Prostate gland (tissue), 2 donors: ENCODE measurements around the gene MINK1. TPM values are rescaled to one million over a fixed set of nuclear protein-coding genes. Genes with fewer than 3 reads are reported as not detected.
A peak's percentile ranks its signal among the peaks of the same experiment; 100 is the strongest.

Source experiments
- DNase-seq: peaks from one replicate; pipeline ENCODE4 v3.0.0-alpha.2; 2019; ENCODE audit warnings: low spot score
- H3K27ac ChIP-seq, 2 donors: fragments of 200-600 bp; sonication (generic); 2 replicates each; pipeline ENCODE4 v1.5.1; 2017 to 2019
- H3K27me3 ChIP-seq: fragments of 200-600 bp; sonication (generic); replicated peaks from 2 replicates; pipeline ENCODE4 v1.5.1; 2019; ENCODE audit not compliant: insufficient read depth
- H3K36me3 ChIP-seq, 2 donors: fragments of 200-600 bp; sonication (generic); 1 replicate in 1 of 2; 2 replicates in 1 of 2; pipeline versions ENCODE4 v1.5.1 to v1.8.1; 2017 to 2019
- H3K4me1 ChIP-seq: fragments of 200-600 bp; sonication (generic); replicated peaks from 2 replicates; pipeline ENCODE4 v1.5.1; 2019
- H3K4me3 ChIP-seq, 2 donors: fragments of 200-600 bp; sonication (generic); 2 replicates each; pipeline ENCODE4 v1.5.1; 2017 to 2019
- H3K9me3 ChIP-seq: fragments of 200-600 bp; sonication (generic); 2 replicates; pipeline ENCODE4 v1.5.1; 2017
- CTCF ChIP-seq, 4 experiments: fragments of 200-600 bp in 2 of 4; fragments of 450-650 bp in 2 of 4; sonication (generic) in 2 of 4; IDR thresholded peaks; 1 replicate in 3 of 4; 2 replicates in 1 of 4; pipeline ENCODE4 v1.5.1; 2016 to 2019; ENCODE audit warnings: antibody characterized with exemption in 4 of 4, mild to moderate bottlenecking in 2 of 4, moderate library complexity in 2 of 4
- POLR2A ChIP-seq: fragments of 450-650 bp; IDR thresholded peaks from one replicate; pipeline ENCODE4 v1.6.1; 2016; ENCODE audit warnings: antibody characterized with exemption, mild to moderate bottlenecking
- POLR2AphosphoS5 ChIP-seq: sonication (generic); formaldehyde crosslinking; IDR thresholded peaks from one replicate; pipeline ENCODE4 v1.6.1; 2017; ENCODE audit warnings: antibody characterized with exemption
- WGBS: methylation state at CpG from one replicate; pipeline ENCODE4 v1.1.5; 2018; 5-methylcytosine and 5-hydroxymethylcytosine counted together
- intact Hi-C: fragments of 100-400 bp; cut with DNase I; formaldehyde crosslinking; loops from one replicate; pipeline ENCODE4 v1.14.2; 2022
- total RNA-seq, 2 donors: library from RNA; depleted of rRNA; stranded (reverse); fragments of >200 nt; gene quantifications; one replicate each; pipeline ENCODE4 v1.1.0, GENCODE V29; 2016

Gene MINK1
- total RNA-seq, 2 donors from 2014 or later, result 53.0 to 136 TPM

- intact Hi-C loops, result no loop called here
- H3K4me1 ChIP-seq, result peaks cover 4% of the 10 kb centered on the region
Measured at GRCh38 chr17:4845118-4845517, 12.0 kb downstream of the MINK1 start.

GRCh38 chr17:4846635-4847390 lies 13.7 kb downstream of the MINK1 start:
- TF ChIP-seq POLR2A (no peak), CTCF (IDR thresholded peaks at IDR 0.05) (no peak), POLR2AphosphoS5 (no peak)
- H3K27ac ChIP-seq, result no peak overlapping the region
- H3K4me3 ChIP-seq, result no peak overlapping the region
- H3K27me3 ChIP-seq, result no peaks in the 10 kb centered on the region
- peaks cover 4% of the 10 kb centered on the region for H3K4me1 ChIP-seq
- no peak for DNase-seq
- intact Hi-C loops, result no loop called here
- no peaks in the 10 kb centered on the region for H3K36me3 ChIP-seq
- no peaks in the 10 kb centered on the region for H3K9me3 ChIP-seq
- WGBS, result 80% methylated on average over 13 of the region's 13 CpGs

More at GRCh38 chr17:4845118-4845517, 12.0 kb downstream of the MINK1 start:
- Histone ChIP-seq H3K9me3 (no peaks in the 10 kb centered on the region), H3K27me3 (no peaks in the 10 kb centered on the region), H3K36me3 (no peaks in the 10 kb centered on the region), H3K27ac (no peak overlapping the region), H3K4me3 (no peak overlapping the region)
- DNase-seq, result no peak
- 82% methylated on average over 5 of the region's 5 CpGs for WGBS
- no peak for TF ChIP-seq POLR2AphosphoS5
- no peak for TF ChIP-seq POLR2A
- TF ChIP-seq CTCF (IDR thresholded peaks at IDR 0.05), result no peak

GRCh38 chr17:4849011-4849536 lies 15.9 kb downstream of the MINK1 start:
- Histone ChIP-seq H3K27me3 (no peaks in the 10 kb centered on the region), H3K27ac (peak overlapping the region; percentile 11 to 62), H3K9me3 (no peaks in the 10 kb centered on the region), H3K4me1 (peaks cover 9% of the 10 kb centered on the region), H3K36me3 (no peaks in the 10 kb centered on the region), H3K4me3 (no peak overlapping the region)
- WGBS, result 47% methylated on average over 5 of the region's 5 CpGs
- intact Hi-C loops, result no loop called here
- peak; percentile 67 for DNase-seq
- no peak for TF ChIP-seq CTCF (IDR thresholded peaks at IDR 0.05)
- peak; percentile 80 for TF ChIP-seq POLR2AphosphoS5
- TF ChIP-seq POLR2A, result no peak

- 61% methylated on average over 2 of the region's 2 CpGs for WGBS
- Histone ChIP-seq H3K27ac (peak overlapping the region in 1 of 2 donors; percentile 62), H3K9me3 (no peaks in the 10 kb centered on the region), H3K27me3 (no peaks in the 10 kb centered on the region), H3K4me1 (peaks cover 9% of the 10 kb centered on the region), H3K36me3 (no peaks in the 10 kb centered on the region), H3K4me3 (no peak overlapping the region)
- TF ChIP-seq CTCF (IDR thresholded peaks at IDR 0.05) (no peak), POLR2A (no peak), POLR2AphosphoS5 (no peak)
- no peak for DNase-seq
- intact Hi-C loops, result no loop called here
Measured at GRCh38 chr17:4850246-4850645, 17.1 kb downstream of the MINK1 start.

GRCh38 chr17:4851084-4851483 lies 17.9 kb downstream of the MINK1 start:
- Histone ChIP-seq H3K4me3 (no peak overlapping the region), H3K27ac (peak overlapping the region in 1 of 2 donors; percentile 62), H3K27me3 (no peaks in the 10 kb centered on the region), H3K9me3 (no peaks in the 10 kb centered on the region), H3K4me1 (peaks cover 9% of the 10 kb centered on the region), H3K36me3 (no peaks in the 10 kb centered on the region)
- no peak for DNase-seq
- intact Hi-C loops, result no loop called here
- no peak for TF ChIP-seq CTCF (IDR thresholded peaks at IDR 0.05)
- no peak for TF ChIP-seq POLR2A
- TF ChIP-seq POLR2AphosphoS5, result no peak
- WGBS, result 79% methylated on average over 3 of the region's 3 CpGs
